ENCODE measurements around the gene IARS2. TPM values are rescaled to one million over a fixed set of nuclear protein-coding genes. Genes with fewer than 3 reads are reported as not detected.

IARS2 gene
- total RNA-seq, 6 donors from 2014 or later = 17.8 to 66.7 (median 48.8) TPM

DNA sequence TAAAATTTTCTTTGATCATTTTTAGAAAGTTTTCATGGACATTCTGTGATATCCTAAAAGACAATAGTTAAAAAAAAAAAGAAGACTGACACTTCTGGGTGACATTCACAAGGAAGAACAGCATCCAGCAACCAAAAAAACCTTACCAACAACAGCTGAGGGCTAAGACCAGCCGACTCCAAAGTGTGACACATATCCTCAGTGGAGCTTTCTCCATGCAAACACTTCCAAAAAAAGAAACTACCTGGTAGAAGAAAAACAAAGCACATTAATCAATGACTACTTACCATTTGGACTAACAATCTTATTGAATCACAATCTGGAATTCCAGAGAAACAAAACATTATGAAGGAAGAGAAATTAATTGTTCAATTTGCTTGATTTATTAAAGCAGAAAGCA lies 88.2 kb downstream of the IARS2 start:
- H3K9me3 ChIP-seq = no peaks in the 10 kb centered on the region
- no peak overlapping the region for H3K27ac ChIP-seq
- no peak for TF ChIP-seq POLR2AphosphoS5 (IDR thresholded peaks at IDR 0.05)
- TF ChIP-seq EP300 (IDR thresholded peaks at IDR 0.05) = no peak
- TF ChIP-seq POLR2A (IDR thresholded peaks at IDR 0.05) = no peak
- TF ChIP-seq, protein P1, sequence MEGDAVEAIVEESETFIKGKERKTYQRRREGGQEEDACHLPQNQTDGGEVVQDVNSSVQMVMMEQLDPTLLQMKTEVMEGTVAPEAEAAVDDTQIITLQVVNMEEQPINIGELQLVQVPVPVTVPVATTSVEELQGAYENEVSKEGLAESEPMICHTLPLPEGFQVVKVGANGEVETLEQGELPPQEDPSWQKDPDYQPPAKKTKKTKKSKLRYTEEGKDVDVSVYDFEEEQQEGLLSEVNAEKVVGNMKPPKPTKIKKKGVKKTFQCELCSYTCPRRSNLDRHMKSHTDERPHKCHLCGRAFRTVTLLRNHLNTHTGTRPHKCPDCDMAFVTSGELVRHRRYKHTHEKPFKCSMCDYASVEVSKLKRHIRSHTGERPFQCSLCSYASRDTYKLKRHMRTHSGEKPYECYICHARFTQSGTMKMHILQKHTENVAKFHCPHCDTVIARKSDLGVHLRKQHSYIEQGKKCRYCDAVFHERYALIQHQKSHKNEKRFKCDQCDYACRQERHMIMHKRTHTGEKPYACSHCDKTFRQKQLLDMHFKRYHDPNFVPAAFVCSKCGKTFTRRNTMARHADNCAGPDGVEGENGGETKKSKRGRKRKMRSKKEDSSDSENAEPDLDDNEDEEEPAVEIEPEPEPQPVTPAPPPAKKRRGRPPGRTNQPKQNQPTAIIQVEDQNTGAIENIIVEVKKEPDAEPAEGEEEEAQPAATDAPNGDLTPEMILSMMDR (IDR thresholded peaks at IDR 0.05) = no peak
- no peaks in the 10 kb centered on the region for H3K4me1 ChIP-seq
- H3K27me3 ChIP-seq = no peaks in the 10 kb centered on the region
- H3K4me3 ChIP-seq = no peak overlapping the region
- DNase-seq (no peak), ATAC-seq (ENCODE audit: low FRiP score in 2 of 2) (no peak)
- whole genome bisulfite sequencing, 2 donors = 65 to 90% methylated on average over 1 of the region's 1 CpG
- peaks cover 2 to 61% (median 13%) of the 10 kb centered on the region in 4 donors for H3K36me3 ChIP-seq

- ATAC-seq (ENCODE audit: low FRiP score in 2 of 2) = no peak
These were observed 88.7 kb downstream of the IARS2 start for GRCh38 chr1:220182656-220183055.

GRCh38 chr1:220184506-220184905 lies 90.6 kb downstream of the IARS2 start:
- H3K27me3 ChIP-seq = no peaks in the 10 kb centered on the region
- no peak overlapping the region for H3K4me3 ChIP-seq
- H3K9me3 ChIP-seq = no peaks in the 10 kb centered on the region
- H3K36me3 ChIP-seq = peaks cover 2 to 68% (median 26%) of the 10 kb centered on the region in 4 donors
- H3K4me1 ChIP-seq = no peaks in the 10 kb centered on the region
- H3K27ac ChIP-seq = no peak overlapping the region
- no peak for DNase-seq
- TF ChIP-seq POLR2AphosphoS5 (IDR thresholded peaks at IDR 0.05) (no peak), EP300 (IDR thresholded peaks at IDR 0.05) (no peak), POLR2A (IDR thresholded peaks at IDR 0.05) (no peak)
- TF ChIP-seq, protein P1 (IDR thresholded peaks at IDR 0.05) = no peak
- 89 to 95% methylated on average over 1 of the region's 1 CpG for WGBS, 2 donors
- ATAC-seq (ENCODE audit: low FRiP score in 2 of 2) = no peak

More at GRCh38 chr1:220182656-220183055, 88.7 kb downstream of the IARS2 start:
- TF ChIP-seq POLR2A (IDR thresholded peaks at IDR 0.05) (no peak), POLR2AphosphoS5 (IDR thresholded peaks at IDR 0.05) (no peak), EP300 (IDR thresholded peaks at IDR 0.05) (no peak)
- TF ChIP-seq, protein P1 (IDR thresholded peaks at IDR 0.05) = no peak
- no peak for DNase-seq
- Histone ChIP-seq H3K36me3 (peaks cover 2 to 60% (median 17%) of the 10 kb centered on the region in 4 donors), H3K9me3 (no peaks in the 10 kb centered on the region), H3K27me3 (no peaks in the 10 kb centered on the region), H3K4me3 (no peak overlapping the region), H3K27ac (no peak overlapping the region), H3K4me1 (no peaks in the 10 kb centered on the region)
- 81 to 82% methylated on average over 2 of the region's 2 CpGs for WGBS, 2 donors

- WGBS, 2 donors = 89 to 91% methylated on average over 2 of the region's 2 CpGs
- Histone ChIP-seq H3K4me3 (no peak overlapping the region), H3K27me3 (no peaks in the 10 kb centered on the region), H3K9me3 (no peaks in the 10 kb centered on the region), H3K27ac (no peak overlapping the region), H3K4me1 (no peaks in the 10 kb centered on the region), H3K36me3 (peaks cover under 1 to 71% (median 28%) of the 10 kb centered on the region in 4 donors)
- TF ChIP-seq POLR2A (IDR thresholded peaks at IDR 0.05) = no peak
- ATAC-seq (ENCODE audit: low FRiP score in 2 of 2) (no peak), DNase-seq (no peak)
These were observed 92.8 kb downstream of the IARS2 start for GRCh38 chr1:220186752-220187151.

GRCh38 chr1:220188538-220188937 lies 94.6 kb downstream of the IARS2 start:
- 90 to 95% methylated on average over 2 of the region's 2 CpGs for WGBS, 2 donors

More at GRCh38 chr1:220188538-220188937, 94.6 kb downstream of the IARS2 start:
- H3K4me3 ChIP-seq = no peak overlapping the region
- H3K27ac ChIP-seq = no peak overlapping the region
- TF ChIP-seq EP300 (IDR thresholded peaks at IDR 0.05) = no peak
- TF ChIP-seq, protein P1 (IDR thresholded peaks at IDR 0.05) = no peak
- TF ChIP-seq POLR2AphosphoS5 (IDR thresholded peaks at IDR 0.05) = no peak
- TF ChIP-seq POLR2A (IDR thresholded peaks at IDR 0.05) = no peak
- no peaks in the 10 kb centered on the region for H3K27me3 ChIP-seq
- DNase-seq (no peak), ATAC-seq (ENCODE audit: low FRiP score in 2 of 2) (no peak)
- no peaks in the 10 kb centered on the region for H3K4me1 ChIP-seq
- H3K9me3 ChIP-seq = no peaks in the 10 kb centered on the region
- H3K36me3 ChIP-seq = peaks cover 0 to 72% (median 36%) of the 10 kb centered on the region in 4 donors
